HG03103 (cell line): ENCODE results near the gene TGIF2.
A peak's percentile ranks its signal among the peaks of the same experiment; 100 is the strongest.

Experiments used
- ATAC-seq: cut with Tn5 transposase; IDR thresholded peaks from one replicate; pipeline ENCODE4 v1.9.1; 2021; ENCODE audit warnings: low read depth; ENCODE audit not compliant: unreplicated experiment

Gene TGIF2

DNA sequence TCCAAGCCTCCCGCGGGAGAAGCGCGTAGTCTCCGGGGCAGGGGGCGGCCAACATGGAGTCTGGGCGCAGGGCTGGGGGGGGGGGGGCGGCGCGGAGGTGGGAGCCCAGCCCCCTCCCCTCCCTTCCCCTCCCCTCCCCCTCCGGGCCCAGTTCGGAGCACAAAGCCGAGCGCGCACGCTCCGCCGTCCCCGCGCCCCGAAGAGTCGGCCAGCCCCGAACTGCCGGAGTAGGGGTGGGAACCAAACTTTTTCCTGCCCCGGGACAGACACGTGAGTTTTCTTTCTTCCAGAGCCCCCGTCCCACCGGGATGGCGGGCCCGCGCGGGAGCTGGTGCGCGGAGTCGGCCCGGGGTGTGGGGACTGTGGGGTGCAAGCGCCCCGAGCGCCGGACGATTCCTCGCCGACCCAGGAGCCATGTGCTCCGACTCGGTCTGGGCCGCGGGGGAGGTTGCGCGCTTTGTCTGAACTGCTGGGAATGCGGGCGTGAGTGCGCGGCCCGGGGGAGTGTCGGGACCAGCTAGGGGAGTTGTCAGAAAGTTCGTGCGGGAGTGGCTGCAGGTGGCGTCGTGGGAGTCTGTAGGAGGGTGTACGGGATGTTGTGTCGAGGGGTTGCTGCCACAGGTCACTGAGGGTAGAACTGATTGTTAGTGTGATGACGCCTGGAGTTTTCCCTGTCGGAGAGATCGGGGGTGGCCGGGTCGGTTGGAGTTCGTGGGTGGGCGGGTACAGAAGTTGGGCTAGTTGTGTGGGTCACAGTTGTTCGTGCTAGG is 1.2 kb downstream of the TGIF2 start:
- ATAC-seq: no peak

DNA sequence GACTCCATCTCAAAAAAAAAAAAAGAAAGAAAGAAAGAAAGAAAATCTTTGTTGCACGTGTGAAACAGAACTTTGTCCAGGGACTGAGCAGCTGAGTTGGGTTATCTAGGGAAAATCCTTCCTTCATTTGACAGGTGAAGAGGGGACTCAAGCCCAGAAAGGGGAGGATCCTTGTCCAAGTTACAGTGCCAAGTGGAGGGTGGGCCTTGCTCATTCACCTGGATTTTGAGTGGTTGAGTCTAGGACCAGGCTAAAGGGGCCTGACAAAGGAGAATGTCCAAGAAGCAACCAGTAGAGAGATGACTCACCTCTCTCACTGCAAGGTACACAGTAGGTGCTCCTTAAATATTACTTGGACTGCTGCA is 2.7 kb downstream of the TGIF2 start:
- no peak for ATAC-seq

DNA sequence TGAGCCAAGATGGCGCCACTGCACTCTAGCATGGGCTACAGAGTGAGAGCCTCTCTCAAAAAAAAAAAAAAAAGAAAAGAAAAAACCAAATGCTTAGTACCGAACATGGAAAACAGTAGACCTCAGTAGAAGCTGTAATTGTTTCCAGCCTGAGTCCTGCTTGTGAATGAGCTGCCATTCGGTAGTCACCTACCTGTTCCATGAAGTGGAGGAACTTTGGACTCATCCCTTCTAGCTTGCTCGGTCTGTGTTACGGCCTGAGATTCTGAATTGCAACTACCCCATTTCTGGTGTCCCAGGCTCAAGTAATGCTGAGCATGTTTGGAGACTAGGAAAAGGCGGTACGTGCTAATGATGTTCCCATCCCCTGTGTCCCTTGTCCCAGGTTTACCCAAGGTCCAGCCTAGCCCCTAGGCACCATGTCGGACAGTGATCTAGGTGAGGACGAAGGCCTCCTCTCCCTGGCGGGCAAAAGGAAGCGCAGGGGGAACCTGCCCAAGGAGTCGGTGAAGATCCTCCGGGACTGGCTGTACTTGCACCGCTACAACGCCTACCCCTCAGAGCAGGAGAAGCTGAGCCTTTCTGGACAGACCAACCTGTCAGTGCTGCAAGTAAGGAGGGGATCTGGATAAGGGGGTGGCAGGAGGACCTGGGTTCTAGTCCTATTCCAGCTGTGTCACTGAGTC is 5.1 kb downstream of the TGIF2 start:
- ATAC-seq: no peak

DNA sequence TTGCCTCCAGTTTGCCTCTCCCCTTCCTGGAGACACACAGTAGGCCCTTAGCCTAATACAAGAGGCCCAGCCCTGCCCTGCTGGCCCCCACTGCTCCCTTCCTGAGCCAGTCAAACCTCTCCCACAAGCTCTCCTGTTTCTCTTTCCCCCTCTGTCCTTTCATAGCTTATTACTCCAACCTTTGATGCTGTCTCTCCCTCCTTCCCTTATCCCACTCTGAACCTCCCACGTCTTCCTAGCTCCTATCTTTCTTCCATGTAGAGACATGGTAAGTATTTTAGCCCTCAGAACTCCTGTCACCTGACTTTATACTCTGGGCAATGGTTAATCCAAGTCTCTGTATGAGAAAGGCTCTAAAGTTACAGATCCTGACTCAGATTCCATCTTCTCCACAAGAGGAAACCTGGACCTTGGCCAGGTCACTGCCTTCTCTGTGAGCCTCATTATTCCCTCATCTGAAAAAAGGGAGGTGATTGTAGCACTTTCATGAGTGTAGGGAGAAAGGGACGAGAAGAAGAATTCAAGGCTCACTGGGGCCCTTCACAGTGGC is 6.7 kb downstream of the TGIF2 start:
- ATAC-seq: no peak

DNA sequence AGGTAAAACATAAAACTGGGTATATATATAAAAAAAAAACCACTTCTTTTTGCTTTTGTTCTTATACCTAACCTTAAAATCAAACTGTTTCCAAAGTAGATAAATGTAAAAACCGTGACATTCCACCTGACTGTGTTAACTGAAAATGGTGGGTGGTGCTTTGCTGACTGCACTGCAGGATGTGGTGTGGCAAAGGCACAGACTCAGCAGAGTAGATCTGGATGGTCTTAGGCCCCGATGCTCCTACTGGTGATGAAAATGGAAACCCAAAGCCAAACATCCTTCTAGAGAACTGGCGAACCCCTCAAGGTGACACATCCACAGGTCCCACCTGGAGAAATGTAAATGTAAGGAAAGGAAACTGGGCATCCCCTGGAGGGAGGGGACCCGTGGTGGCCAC is 8.9 kb downstream of the TGIF2 start:
- no peak for ATAC-seq

DNA sequence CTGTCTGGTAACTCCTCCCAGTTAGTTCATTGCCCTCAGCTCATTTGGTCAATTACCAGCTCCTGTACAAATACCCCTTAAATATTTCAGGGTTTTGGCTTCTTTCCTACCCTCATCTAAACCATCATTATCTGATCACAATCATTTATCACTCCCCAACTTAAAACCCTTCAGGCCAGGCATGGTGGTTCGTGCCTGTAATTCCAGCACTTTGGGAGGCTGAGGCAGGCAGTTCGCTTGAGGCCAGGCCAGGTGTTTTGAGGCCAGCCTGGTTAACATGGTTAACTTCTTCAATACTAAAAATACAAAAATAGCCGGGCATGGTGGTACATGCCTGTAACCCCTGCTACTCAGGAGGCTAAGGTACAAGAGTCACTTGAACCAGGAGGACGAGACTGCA is 9.4 kb downstream of the TGIF2 start:
- no peak for ATAC-seq

DNA sequence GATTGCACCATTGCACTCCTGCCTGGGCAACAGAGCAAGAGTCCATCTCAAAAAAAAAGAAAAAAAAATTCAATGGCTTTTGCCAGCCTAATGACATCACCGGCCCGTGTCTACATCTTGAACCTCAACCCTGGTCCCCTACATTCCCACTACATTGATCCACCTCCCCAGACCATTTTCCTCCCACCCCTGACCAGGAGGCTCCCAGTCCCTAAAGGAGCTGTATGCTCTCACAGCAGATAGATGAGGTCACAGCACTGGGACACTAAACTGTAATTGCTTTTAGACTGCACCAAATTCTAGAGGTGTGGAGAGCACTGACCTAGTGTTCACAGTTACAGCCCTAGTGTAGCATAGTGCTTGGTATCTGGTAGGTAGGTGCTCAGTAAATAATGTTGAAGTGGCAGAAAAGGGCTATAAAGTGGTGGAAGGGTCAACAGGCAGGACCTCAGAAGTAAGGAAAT is 10.7 kb downstream of the TGIF2 start:
- ATAC-seq: no peak

DNA sequence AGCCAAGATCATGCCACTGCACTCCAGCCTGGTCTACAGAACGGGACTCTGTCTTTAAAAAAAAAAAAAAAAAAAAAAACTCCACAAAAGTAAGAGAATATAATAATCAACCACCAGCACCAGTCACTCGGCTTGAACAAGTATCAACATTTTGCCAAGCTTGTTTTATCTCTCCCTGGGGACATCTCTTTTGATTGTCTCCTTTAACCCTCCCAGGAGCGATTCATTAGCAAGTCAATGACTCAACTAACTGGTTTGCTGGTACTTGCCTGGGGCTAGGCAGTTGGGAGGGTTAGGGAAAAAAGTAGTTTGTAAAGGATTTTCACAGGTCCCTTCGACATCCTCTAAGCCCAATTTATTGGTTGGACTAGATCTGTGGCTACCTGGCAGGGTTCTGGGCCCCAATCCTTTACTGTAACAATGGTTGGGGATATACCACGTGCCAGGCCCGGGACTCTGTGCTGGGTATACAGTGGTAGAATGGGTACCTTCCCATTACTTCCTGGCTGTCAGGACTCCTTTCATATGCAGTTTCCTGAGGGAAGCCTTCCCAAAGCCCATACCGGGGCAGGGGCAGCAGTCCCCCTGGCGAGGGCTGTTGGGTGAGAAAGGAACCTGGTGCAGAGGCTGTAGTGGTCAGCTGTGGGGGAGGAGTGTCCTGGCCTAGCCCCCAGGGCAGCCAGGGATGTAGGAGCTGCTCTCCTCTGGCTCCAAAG is 12.2 kb downstream of the TGIF2 start:
- ATAC-seq: no peak

DNA sequence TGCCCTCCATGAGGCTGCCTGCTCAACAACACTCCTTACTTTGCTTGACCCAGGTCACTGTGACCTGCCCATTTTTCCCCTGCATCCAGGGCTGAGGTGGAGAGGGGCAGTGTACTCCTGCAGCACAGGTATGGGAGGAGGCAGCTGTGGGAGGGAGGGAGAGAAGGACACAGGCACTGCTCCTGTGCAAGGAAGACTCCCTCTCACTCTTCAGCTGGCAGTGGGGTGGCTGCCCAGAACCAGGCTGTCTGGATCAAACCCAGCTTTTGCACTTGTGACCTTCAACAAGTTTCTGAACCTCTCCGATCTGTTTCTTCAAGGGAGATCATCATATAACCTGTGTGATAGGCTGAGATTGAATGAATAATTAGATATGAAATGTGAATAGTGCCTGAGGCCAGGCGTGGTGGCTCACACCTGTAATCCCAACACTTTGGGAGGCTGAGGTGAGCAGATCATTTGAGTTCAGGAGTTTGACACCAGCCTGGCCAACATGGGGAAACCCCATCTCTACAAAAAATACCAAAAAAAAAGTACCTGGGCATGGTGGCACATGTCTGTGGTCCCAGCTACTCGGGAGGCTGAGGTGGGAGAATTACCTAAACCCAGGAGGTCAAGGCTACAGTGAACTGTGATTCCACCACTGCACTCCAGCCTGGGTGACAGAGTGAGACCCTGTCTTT is 14.1 kb downstream of the TGIF2 start:
- no peak for ATAC-seq

DNA sequence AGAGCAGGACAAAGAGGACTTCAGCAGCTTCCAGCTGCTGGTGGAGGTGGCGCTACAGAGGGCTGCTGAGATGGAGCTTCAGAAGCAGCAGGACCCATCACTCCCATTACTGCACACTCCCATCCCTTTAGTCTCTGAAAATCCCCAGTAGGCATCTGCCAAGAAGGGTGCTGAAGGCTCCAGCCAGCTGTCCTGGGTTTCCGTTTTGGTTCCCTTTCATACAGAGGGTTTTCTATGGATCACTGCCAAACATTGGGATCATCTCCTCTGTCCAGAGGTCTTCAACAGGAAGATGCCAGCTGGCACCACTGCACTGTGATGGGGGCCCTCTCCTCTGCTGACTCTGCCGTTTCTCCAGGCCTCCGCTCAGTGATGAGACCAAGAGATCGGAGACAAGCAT is 17.9 kb downstream of the TGIF2 start:
- ATAC-seq: no peak

DNA sequence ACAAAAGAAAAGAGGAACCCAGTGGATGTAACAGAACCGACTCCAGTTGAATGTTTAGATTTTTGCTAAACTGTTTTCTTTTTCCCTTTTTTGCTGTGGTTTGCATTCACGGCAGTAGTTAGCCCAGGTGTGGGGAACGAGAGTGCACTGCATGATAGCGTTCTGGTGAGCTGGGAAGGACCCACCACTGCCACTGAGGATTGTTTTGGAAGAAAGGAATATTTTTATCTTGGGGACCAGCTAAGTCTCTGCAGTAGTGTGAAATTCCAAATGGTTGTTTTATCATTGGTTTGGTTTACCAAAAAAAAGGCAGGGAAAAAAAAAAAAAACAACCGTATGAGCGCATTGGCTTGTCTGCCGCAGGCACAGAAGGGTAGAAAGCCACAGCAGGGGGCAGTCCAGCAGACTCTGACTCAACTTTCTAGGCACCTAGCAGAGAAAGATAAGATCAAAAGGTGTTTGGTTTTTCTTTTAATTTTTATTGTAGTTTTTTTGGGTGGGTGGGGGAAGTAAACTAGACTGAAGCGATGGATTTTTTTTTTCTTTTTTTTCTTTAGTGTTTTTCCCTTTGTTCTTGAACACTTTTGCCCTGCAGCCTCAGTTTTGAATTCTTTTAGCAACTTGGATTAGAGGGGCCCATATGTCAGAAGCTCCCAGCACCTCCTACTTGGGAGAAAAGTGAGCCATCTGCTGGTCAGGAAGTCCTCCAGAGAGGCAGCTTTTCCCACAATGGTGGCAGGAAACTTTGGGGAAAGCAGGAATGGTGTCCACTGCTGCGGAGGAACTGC is 18.7 kb downstream of the TGIF2 start:
- ATAC-seq: no peak

DNA sequence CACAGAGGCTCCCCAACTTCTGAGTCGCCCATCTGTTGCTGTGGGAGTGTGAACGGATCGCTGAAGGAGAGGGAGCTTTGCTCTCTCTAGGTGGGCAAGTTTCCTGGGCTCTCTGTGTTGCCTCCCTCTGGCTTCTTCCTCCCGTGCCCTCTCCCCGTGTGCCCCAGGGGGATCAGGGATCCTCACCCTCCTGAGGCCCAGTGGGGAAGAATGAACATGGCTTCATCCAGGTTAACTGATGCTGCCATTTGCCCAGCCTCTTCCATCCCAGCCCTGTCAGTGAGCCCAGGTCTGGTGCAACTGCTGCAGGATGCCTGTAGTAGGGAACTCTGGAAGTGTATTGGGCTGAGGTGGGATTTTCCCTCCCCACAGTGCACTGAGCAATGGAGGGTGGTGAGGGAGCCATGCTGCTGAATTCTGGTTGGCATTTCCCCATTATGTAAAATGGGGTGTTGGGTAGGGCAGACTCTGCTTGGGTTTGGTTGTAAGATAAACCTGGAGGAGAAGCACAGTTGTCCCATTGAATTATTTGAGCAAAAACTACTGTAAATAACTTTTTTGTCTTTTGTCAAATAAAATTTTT is 20.0 kb downstream of the TGIF2 start:
- no peak for ATAC-seq

DNA sequence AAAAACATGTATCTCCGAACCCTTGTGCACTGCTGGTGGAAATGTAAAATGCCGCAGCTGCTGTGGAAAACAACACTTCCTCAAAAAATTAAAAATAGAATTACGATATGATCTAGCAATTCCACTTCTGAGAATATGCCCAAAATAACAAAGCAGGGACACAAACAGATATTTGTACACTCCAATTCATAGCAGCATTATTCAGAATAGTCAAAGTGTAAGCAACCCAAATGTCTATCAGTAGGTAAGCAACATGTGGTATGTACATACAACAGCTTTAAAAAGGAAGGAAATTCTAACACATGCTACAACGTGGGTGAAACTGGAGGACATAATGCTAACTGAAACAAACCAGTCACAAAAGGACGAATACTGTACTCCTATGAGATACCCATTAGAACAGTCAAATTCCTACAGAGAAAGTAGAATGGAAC is 26.5 kb downstream of the TGIF2 start:
- no peak for ATAC-seq

DNA sequence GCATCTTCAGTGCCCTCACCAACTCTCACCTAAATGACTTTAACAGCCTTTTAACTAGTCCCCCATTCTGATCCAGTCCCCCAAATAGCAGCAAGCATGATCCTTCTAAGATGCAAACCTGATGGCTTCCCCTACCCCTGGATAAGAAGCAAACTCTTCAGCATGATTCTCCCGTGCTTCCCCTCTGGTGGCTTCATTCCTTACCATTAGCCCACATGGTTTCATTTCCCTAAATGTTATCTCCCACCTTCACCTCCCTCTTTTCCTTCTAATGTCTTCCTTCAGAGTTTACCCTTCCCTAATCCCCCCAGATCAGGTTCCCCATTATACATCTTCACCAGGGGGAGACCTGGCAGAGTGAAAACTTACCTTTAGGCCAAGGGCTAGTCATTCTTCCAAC is 28.1 kb downstream of the TGIF2 start:
- no peak for ATAC-seq

DNA sequence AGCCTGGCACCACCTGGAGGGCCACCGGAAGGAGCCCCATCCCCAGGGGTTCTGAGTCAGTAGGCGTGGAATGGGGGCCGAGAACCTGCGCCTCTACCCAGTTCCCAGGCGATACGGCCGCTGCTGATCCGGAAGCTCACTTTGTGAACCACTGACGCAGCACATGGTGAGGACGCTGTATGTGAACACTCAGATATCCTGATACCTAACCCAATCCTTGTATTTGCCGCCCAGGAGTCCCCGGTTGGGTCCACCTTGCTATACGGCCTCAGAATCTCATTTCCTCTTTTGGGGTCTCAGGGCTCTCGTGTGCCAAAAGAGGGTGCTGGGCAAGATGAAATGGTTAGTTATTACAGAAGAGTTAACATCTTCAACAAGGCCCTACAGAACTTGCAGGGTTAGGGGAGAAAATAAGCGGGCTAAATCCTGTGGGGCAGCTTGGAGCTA is 31.6 kb downstream of the TGIF2 start:
- ATAC-seq: peak; percentile 22

DNA sequence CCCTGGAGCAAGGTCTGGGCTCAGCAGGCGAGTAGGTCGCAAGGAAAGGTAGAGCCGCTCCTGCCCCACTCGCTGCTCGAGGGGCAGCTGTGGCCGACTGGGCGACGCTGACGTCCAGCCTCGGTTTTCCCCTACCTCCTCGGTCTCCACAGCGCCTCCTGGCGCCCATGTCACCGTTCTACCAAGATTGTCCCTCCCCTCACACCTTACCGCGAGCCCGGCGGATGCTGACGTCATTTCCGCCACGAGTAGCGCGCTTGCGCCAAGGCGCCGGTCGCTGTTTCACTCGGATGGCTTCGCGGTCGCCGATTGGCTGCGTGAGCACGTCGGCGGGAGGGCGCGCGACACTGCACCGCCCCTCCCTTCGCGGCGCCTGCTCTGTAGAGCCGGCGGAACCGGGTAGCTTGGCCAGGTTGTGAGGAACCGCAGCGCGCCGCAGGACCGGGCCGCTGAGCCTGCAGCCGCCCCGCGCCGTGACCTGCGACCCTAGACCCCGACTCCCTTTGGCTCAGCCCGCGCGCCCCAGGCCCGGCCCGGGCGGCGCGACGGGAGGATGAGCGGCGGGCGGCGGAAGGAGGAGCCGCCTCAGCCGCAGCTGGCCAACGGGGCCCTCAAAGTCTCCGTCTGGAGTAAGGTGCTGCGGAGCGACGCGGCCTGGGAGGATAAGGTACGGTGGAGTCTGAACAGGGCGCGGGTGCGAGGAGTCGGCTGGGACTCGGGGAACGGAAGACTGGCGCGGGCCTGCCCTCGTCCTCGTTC is 32.2 kb downstream of the TGIF2 start, which contains the start of gene RAB5IF:
Gene RAB5IF (plus strand): TSS at position 381 of the 759 bp plus-strand sequence. CDS start 173 bp downstream, at position 554.
- ATAC-seq: peak; percentile 75

DNA sequence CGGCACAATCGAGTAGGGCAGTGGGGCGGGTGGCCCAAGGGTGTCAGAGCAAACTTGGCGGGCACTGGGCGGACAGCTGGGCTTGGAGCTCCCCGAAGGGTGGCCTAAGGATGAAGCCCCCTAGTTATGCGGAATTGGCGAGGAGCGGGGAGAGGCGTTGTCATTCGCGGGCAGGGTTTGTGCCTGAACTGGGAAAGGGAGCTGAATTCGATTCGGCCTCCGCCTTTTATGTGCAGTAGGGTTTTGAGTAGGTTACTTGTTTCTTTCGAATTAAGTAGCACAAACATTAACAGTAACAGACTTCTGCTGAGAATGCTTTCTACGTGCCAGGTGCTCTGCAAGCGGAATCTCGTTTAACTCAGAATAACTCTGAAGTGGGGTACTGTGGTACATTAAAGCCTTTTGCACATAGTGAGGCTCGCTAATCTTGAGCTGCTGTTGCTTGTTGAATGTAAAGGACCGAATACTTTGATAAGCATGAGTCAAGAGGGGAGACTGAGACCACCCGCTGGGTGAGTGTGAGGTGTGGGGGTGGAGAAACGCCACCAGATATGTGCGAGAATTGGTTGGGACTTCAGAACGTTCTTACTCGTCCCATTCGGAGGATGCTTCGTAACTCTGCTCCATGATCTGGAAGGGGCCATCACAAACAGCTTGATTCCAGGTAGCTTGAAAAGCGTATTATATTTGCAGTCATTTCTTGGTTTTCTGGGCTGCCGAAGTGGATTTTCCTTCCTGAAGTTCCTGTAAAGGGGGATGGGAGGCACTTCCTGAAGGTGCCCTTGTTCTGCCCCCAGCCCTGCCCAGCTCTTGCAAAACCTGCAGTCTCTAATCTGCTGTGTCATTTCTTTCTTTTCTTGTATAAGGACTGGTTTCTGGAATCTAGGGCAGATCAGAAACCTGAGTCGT is 33.0 kb downstream of the TGIF2 start:
- ATAC-seq: no peak
